ENCODE data around the gene CCL2.

GRCh38 chr17:34243364-34244320 lies 11.4 kb upstream of the CCL2 start:
- TF ChIP-seq CTCF (IDR thresholded peaks at IDR 0.05; ENCODE audit: insufficient read depth, low read length) (no peak), POLR2AphosphoS5 (IDR thresholded peaks at IDR 0.05; ENCODE audit: low read depth) (no peak), REST (IDR thresholded peaks at IDR 0.05; ENCODE audit: insufficient replicate concordance, low read depth) (peak; percentile 75), GABPA (IDR thresholded peaks at IDR 0.05; ENCODE audit: low read depth) (no peak), SPI1 (IDR thresholded peaks at IDR 0.05; ENCODE audit: borderline replicate concordance, low read depth) (peak; percentile 29; the same call in 1 of the 2 replicates)
